Measurements from ENCODE around the gene HOXB2. TPM values are rescaled to one million over a fixed set of nuclear protein-coding genes. Genes with fewer than 3 reads are reported as not detected.
A peak's percentile ranks its signal among the peaks of the same experiment; 100 is the strongest.

Gene HOXB2
- total RNA-seq, 2 experiments from 2014 or later = 4.8 to 4.9 TPM

DNA sequence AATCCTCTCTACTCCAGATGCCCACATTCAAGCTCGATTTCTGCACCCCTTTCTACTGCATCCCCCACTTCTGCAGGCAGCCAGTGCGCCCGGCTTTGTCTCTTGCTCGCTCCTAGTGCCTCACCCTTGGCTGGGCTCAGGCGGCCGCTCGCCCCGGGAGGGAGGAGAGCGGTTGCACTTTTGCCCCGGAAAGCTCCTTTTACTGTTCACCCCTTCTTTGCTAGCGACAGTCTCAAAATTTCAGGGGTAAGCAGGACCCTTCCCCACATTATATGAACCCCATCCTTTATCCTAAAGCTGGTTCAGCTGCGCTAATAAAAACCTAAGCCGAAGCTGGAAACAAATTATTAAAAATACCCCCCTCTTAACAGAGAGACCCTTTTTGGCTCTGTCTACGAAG lies 47.7 kb upstream of the HOXB2 start:
- intact Hi-C loops (cut with DNase I, micrococcal nuclease) = loop anchor here (2.0 to 5.0 kb wide), 5 partner anchors 100 to 510 kb away; no protein-coding TSS in a partner anchor
- Histone ChIP-seq H3K4me3 (ENCODE audit: low read length) (peak overlapping the region; percentile 45), H3K27ac (ENCODE audit: low read depth in 1 of 2, low read length in 2 of 2) (no peak overlapping the region), H3K4me1 (ENCODE audit: insufficient read depth, low read length) (peaks cover 44% of the 10 kb centered on the region), H3K27me3 (ENCODE audit: control insufficient read depth in 1 of 2, insufficient read depth in 2 of 2, low read length in 2 of 2) (peaks cover 84 to 95% of the 10 kb centered on the region in 2 experiments), H3K36me3 (ENCODE audit: insufficient read depth, low read length) (no peaks in the 10 kb centered on the region), H3K9me3 (ENCODE audit: control insufficient read depth in 1 of 2, insufficient read depth in 1 of 2, low read length in 2 of 2) (peaks cover 0 to 20% of the 10 kb centered on the region in 2 experiments)
- H3K9me3 Mint-ChIP-seq = no peaks in the 10 kb centered on the region
- POLR2A ChIA-PET = interaction anchor here (0.5 to 1.5 kb wide), 6 partner anchors 18 to 419 kb away, joined by 3 to 6 read pairs (median 4); no protein-coding TSS in a partner anchor
- H3K4me1 Mint-ChIP-seq (ENCODE audit: low read depth) = peaks cover 32% of the 10 kb centered on the region
- peaks cover 98% of the 10 kb centered on the region for H3K27me3 Mint-ChIP-seq
- no peaks in the 10 kb centered on the region for H3K36me3 Mint-ChIP-seq (ENCODE audit: low read depth)
- DNase-seq (peak in 2 of 14 experiments; percentile 27 to 46), ATAC-seq (ENCODE audit: poor library complexity) (no peak)
- peak overlapping the region; percentile 74 for H3K4me3 Mint-ChIP-seq
- H3K27ac Mint-ChIP-seq = no peak overlapping the region
- CTCF ChIA-PET = interaction anchor here (0.8 to 5.0 kb wide), 10 partner anchors 10 to 284 kb away, joined by 3 to 24 read pairs (median 12); no protein-coding TSS in a partner anchor
- TF ChIP-seq, protein P1, sequence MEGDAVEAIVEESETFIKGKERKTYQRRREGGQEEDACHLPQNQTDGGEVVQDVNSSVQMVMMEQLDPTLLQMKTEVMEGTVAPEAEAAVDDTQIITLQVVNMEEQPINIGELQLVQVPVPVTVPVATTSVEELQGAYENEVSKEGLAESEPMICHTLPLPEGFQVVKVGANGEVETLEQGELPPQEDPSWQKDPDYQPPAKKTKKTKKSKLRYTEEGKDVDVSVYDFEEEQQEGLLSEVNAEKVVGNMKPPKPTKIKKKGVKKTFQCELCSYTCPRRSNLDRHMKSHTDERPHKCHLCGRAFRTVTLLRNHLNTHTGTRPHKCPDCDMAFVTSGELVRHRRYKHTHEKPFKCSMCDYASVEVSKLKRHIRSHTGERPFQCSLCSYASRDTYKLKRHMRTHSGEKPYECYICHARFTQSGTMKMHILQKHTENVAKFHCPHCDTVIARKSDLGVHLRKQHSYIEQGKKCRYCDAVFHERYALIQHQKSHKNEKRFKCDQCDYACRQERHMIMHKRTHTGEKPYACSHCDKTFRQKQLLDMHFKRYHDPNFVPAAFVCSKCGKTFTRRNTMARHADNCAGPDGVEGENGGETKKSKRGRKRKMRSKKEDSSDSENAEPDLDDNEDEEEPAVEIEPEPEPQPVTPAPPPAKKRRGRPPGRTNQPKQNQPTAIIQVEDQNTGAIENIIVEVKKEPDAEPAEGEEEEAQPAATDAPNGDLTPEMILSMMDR (IDR thresholded peaks at IDR 0.05) = no peak

DNA sequence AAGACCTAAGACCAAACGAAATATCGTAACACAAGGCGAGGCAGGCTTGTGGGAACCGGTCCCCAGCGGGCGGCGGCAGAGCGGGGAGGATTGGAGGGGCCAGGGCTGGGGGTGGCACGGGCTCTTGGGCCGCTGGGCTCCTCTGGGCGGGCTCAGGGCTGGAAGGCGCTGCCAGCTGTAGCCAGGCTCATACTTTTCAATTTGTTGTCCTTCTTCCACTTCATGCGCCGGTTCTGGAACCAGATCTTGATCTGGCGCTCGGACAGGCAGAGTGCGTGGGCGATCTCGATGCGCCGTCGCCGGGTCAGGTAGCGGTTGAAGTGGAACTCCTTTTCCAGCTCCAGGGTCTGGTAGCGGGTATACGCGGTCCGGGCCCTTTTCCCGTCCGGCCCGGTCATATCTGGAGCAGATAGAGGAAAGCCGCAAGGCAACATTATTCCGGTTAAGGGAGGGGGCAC lies 47.2 kb upstream of the HOXB2 start:
- no peaks in the 10 kb centered on the region for H3K36me3 ChIP-seq (ENCODE audit: insufficient read depth, low read length)
- Mint-ChIP-seq H3K27ac (no peak overlapping the region), H3K36me3 (ENCODE audit: low read depth) (no peaks in the 10 kb centered on the region), H3K4me3 (no peak overlapping the region), H3K9me3 (no peaks in the 10 kb centered on the region), H3K27me3 (peaks cover 98% of the 10 kb centered on the region), H3K4me1 (ENCODE audit: low read depth) (peaks cover 27% of the 10 kb centered on the region)
- ChIA-PET POLR2A (interaction anchor here (1.1 kb wide), 1 partner anchor 51 kb away, joined by 6 read pairs; no protein-coding TSS in a partner anchor), CTCF (interaction anchor here (1.3 to 5.0 kb wide), 8 partner anchors 22 to 284 kb away, joined by 4 to 24 read pairs (median 13); no protein-coding TSS in a partner anchor)
- H3K27me3 ChIP-seq (ENCODE audit: control insufficient read depth in 1 of 2, insufficient read depth in 2 of 2, low read length in 2 of 2) = peaks cover 85 to 95% of the 10 kb centered on the region in 2 experiments
- H3K27ac ChIP-seq (ENCODE audit: low read depth in 1 of 2, low read length in 2 of 2) = no peak overlapping the region
- peaks cover 0 to 15% of the 10 kb centered on the region in 2 experiments for H3K9me3 ChIP-seq (ENCODE audit: control insufficient read depth in 1 of 2, insufficient read depth in 1 of 2, low read length in 2 of 2)
- intact Hi-C loops (cut with DNase I, micrococcal nuclease) = loop anchor here (2.0 to 5.0 kb wide), 5 partner anchors 99 to 510 kb away; no protein-coding TSS in a partner anchor
- H3K4me1 ChIP-seq (ENCODE audit: insufficient read depth, low read length) = peaks cover 42% of the 10 kb centered on the region
- DNase-seq (no peak), ATAC-seq (ENCODE audit: poor library complexity) (no peak)
- no peak overlapping the region for H3K4me3 ChIP-seq (ENCODE audit: low read length)
- TF ChIP-seq, protein P1 (IDR thresholded peaks at IDR 0.05) = no peak

DNA sequence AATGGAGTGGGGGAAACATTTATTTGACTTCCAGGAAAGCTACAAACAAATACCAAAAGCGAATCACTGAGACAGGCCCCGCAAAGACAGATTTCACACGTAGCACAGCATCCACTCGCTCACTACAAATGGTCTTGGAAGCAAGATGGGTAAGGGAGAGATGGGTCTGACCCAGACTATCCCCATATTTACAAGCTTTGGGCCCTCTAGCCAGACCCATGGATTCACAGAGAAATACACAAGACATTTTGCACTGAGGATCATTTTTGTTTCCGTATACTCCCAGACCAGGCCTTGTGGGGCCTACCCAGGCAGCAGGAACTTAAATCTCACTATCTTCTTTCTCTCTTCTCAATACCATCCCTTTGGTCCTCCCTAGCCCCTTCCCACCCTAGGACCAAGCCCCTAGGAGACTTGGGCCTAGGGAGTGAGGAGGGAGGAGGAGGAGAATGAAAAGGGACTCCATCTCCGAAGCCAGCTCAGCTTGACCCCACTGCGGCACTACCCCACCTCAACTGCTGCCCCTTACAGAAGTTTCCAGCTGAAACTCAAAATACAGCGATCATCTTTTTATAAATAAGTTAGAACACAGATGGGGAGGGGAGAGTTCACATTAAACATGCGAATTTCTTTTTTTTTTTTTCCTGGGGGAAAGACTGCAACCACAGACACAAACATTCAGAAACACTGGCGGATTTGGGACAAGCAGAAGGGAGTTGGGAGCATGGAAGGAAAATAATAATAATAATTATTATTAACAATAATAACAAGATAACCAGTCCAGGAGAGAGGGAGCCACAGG lies 46.5 kb upstream of the HOXB2 start:
- CTCF ChIA-PET = interaction anchor here (0.6 to 3.3 kb wide), 4 partner anchors 27 to 257 kb away, joined by 3 to 23 read pairs (median 6); no protein-coding TSS in a partner anchor

More for the DNA sequence above, 46.5 kb upstream of the HOXB2 start:
- intact Hi-C loops (cut with DNase I, micrococcal nuclease) = loop anchor here (2.0 to 5.0 kb wide), 5 partner anchors 99 to 509 kb away; no protein-coding TSS in a partner anchor
- H3K36me3 ChIP-seq (ENCODE audit: insufficient read depth, low read length) = no peaks in the 10 kb centered on the region
- Mint-ChIP-seq H3K27me3 (peaks cover 98% of the 10 kb centered on the region), H3K4me1 (ENCODE audit: low read depth) (peaks cover 22% of the 10 kb centered on the region), H3K4me3 (peak overlapping the region; percentile 49), H3K36me3 (ENCODE audit: low read depth) (no peaks in the 10 kb centered on the region), H3K9me3 (no peaks in the 10 kb centered on the region), H3K27ac (no peak overlapping the region)
- ATAC-seq (ENCODE audit: poor library complexity) (no peak), DNase-seq (no peak)
- H3K27me3 ChIP-seq (ENCODE audit: control insufficient read depth in 1 of 2, insufficient read depth in 2 of 2, low read length in 2 of 2) = peaks cover 83 to 95% of the 10 kb centered on the region in 2 experiments
- no peak overlapping the region for H3K27ac ChIP-seq (ENCODE audit: low read depth in 1 of 2, low read length in 2 of 2)
- POLR2A ChIA-PET = no interaction called here
- H3K9me3 ChIP-seq (ENCODE audit: control insufficient read depth in 1 of 2, insufficient read depth in 1 of 2, low read length in 2 of 2) = peaks cover 0 to 13% of the 10 kb centered on the region in 2 experiments
- H3K4me1 ChIP-seq (ENCODE audit: insufficient read depth, low read length) = peaks cover 37% of the 10 kb centered on the region
- TF ChIP-seq, protein P1 (IDR thresholded peaks at IDR 0.05) = no peak
- H3K4me3 ChIP-seq (ENCODE audit: low read length) = no peak overlapping the region

Measured in CD4-positive, alpha-beta T cell (primary cell).